RCC 7860 (cell line): ENCODE results near the gene CCDC73.
"Not testable (repeated sequence)": the region's sequence is repeated elsewhere in the genome, so short reads cannot be mapped to it uniquely, and the experiment has no call there.

Experiments
- DNase-seq: peaks from one replicate; pipeline ENCODE4 v3.0.0-alpha.2; 2015; ENCODE audit warnings: low spot score
- FAIRE-seq: peaks from 2 replicates; lab custom pipeline; 2012; peaks lifted over from hg19 to GRCh38; lab: Jason Lieb, UNC

The CCDC73 gene

DNA sequence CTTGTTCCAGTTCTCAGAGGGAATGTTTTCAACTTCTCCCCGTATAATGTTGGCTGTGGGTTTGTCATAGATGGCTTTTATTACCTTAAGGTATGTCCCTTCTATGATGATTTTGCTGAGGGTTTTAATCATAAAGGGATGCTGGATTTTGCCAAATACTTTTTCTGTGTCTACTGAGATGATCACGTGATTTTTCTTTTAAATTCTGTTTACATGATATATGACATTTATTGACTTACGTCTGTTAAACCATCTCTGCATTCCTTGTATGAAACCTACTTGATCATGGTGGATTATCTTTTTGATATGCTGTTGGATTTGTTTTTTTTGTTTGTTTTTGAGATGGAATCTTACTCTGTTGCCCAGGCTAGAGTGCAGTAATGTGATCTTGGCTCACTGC, 85.5 kb downstream of the CCDC73 start:
- FAIRE-seq, DNase-seq: not testable (repeated sequence)

GRCh38 chr11:32706985-32707741, 87.3 kb downstream of the CCDC73 start:
- FAIRE-seq (peak; percentile 95), DNase-seq (peak; percentile 79)

DNA sequence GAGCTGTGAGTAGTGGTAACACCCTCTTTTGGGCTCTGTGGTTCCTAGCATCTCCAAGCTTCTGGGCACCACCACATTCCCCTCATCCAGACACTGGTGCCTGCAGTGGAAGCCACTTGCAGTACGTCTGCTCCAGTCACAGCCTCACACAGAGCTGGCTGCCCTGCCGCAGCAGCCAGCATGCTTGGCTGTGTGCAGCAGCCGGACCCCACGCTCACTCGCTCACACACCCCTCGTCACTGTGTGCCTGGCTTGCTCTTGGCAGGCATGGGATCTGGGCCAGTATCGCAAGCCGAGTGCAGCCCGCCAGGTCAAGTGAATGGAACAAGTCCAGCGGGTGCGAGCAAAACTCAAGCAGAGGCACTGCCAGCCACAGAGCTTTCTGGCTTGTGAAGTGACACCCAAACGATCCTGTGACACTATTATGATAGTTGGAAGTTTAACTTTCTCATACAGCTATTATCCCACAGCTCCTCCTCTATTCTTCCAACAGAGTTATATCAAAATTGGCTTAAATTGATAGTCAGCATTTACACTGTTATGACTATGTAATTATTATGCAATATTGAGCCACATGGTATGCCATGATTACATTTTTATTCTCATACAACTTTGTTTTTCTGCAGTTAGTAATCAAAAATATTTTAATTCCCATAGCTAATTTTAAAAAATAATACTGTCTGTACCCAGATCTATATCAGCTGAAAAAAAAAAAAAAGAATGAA, 89.0 kb downstream of the CCDC73 start:
- no peak for DNase-seq
- no peak for FAIRE-seq

DNA sequence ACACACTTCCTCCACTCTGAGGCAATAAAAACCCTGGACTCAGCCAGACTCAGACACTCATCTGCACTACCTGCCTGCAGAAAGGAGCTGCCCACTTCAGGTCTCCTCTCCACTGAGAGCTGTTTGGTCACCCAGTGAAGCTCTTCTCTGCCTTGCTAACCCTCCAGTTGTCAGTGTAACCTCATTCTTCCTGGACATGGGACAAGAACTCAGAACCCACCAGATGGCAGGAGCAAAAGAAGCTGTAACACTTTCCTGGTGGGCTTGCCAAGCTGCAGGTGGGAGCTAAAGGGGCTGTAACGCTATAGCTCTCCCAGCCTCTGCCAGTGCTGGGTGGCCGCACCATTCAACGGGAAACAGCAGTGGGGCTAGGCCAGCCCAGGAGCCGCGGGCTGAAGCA, 89.7 kb downstream of the CCDC73 start:
- DNase-seq (no peak), FAIRE-seq (no peak)

- FAIRE-seq, result no peak
- no peak for DNase-seq
These were observed 90.2 kb downstream of the CCDC73 start for GRCh38 chr11:32704261-32704660.

DNA sequence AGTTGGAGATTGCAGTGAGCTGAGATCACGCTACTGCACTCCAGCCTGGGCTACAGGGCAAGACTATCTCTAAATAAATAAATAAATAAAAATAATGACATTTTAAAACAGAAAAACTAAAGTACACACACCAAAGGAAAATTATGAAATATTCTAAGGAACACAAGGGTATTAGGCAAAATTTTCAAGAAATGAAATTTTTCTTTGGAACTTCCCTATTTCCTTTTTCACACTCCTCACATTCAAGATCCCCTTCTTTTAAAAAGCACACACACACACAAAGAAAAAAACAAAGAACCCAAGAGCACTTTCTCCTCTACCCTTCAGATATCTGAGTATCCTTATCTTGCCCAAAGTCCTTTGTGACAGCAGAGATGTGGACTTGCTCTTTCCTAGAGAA, 92.8 kb downstream of the CCDC73 start:
- FAIRE-seq (no peak), DNase-seq (no peak)

DNA sequence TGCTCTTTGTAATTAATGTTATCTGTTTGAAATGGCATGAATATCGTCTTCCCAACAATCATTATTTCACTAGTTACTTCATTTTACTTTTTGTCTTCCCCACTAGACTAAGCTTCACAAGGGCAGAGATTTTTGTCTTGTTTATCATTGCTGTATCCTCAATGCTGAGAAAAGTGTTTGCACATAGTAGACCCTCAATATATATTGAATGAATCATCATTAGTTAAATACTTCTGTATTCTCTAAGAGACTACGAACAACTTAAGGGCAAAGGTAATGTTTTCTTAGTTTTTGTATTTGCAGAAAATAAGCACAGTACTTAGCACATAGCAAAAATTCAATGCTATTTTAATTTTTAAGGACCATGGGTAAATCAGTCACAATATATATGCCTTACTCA, 95.9 kb downstream of the CCDC73 start:
- DNase-seq (no peak), FAIRE-seq (no peak)

DNA sequence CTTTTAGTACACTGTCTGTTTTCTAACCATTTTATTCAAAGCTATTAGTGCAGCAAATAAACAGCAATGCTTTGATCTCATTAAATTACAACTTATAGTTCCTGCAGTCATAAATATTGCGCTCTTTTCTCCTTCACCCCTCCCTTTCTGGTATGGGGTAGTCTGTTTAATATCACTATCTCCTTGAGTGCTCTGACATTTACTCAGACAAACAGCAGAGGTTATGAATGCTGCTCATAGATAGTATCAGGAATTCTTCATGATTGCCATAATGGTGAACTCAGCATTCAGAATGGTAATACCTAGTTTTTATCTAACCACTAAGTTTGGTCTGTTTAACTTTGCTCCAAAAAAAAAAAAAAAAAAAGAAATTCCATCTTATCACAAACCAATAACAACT, 123.4 kb downstream of the CCDC73 start:
- FAIRE-seq, result no peak
- no peak for DNase-seq

DNA sequence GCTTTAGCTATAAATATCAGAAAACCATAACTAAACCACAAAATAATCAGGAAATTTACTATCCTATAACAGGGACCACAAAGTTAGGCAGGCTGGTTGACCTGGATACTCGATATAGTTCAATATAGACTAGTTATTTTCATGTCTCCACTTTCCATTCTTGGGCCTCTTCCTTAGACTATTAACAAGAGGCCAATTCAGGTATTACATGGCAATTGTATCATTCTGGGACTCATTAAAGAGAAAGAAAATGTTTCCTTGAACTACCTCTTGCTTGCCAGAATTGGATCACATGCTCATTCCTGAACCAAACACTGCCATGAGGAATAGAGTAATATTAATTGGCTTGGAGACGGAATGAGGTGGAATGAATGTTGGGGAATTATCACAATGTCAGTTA, 134.8 kb downstream of the CCDC73 start:
- no peak for FAIRE-seq
- no peak for DNase-seq

- peak; percentile 69 for DNase-seq
- FAIRE-seq, result peak; percentile 86
These were observed 135.6 kb downstream of the CCDC73 start for GRCh38 chr11:32658639-32659406.

GRCh38 chr11:32643526-32643925, 150.9 kb downstream of the CCDC73 start:
- DNase-seq (no peak), FAIRE-seq (peak; percentile 28)

- no peak for DNase-seq
- no peak for FAIRE-seq
These were observed 153.1 kb downstream of the CCDC73 start for GRCh38 chr11:32641361-32641760.

GRCh38 chr11:32635819-32636218, 158.6 kb downstream of the CCDC73 start:
- FAIRE-seq, result no peak

GRCh38 chr11:32630844-32631243, 163.6 kb downstream of the CCDC73 start:
- no peak for DNase-seq
- FAIRE-seq, result no peak

More at GRCh38 chr11:32635819-32636218, 158.6 kb downstream of the CCDC73 start:
- DNase-seq, result no peak

DNA sequence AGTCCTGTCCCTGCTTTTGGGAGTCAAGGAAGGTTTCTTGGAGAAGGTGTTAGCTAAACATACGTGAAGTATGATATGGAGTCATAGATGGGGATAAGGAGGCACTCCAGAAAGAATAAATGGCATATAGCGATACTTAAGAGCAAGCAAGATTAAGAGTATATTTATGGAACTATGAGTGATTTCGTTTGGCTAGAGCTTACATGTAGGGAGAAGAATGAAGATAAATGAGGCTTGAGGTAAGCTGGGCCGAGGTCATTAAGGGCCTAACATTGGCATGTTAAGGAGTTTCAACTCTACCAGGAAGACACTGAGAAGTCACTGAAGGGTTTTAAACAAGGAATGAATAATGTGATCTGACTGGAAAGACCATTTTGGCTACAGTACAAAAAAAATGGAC, 177.6 kb downstream of the CCDC73 start:
- DNase-seq (no peak), FAIRE-seq (no peak)

DNA sequence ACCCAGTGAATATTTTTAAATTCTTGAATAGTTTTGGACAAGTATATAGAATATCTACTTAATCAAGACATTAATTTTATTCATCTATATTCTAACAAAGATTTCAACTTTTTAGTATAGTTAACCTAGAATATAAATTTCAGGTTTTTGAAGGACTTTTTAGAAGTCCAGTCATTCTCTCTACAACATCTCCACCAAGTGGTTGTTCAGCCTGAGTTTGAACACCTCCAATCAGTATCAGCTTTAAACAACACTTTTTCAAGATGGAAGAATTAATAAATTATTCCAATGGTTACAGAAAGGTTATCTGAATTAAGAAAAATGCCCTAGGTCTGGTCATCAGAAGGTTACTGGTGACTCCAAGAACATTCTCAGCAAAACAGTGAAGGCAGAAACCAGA, 179.0 kb downstream of the CCDC73 start:
- DNase-seq (no peak), FAIRE-seq (peak; percentile 58)

GRCh38 chr11:32613500-32614151, 180.8 kb downstream of the CCDC73 start:
- DNase-seq (no peak), FAIRE-seq (no peak)

GRCh38 chr11:32610797-32611352, 183.6 kb downstream of the CCDC73 start:
- no peak for DNase-seq

GRCh38 chr11:32608826-32609225, 185.6 kb downstream of the CCDC73 start:
- not testable (repeated sequence) for DNase-seq, FAIRE-seq

More at GRCh38 chr11:32610797-32611352, 183.6 kb downstream of the CCDC73 start:
- no peak for FAIRE-seq

GRCh38 chr11:32606220-32606619, 188.2 kb downstream of the CCDC73 start:
- DNase-seq, result no peak
- FAIRE-seq, result no peak
